Activated T-helper 17 cell treated with anti-CD3 and anti-CD28 coated beads, Interleukin-2, amount 50 U/mL, for 72 hours (primary cell): ENCODE results near the gene S100A8. TPM values are rescaled to one million over a fixed set of nuclear protein-coding genes. Genes with fewer than 3 reads are reported as not detected.
A peak's percentile ranks its signal among the peaks of the same experiment; 100 is the strongest.

Source experiments
- ATAC-seq: fragments of 150-1000 bp; cut with Tn5 transposase; replicated peaks from 2 replicates; pipeline ENCODE4 v1.10.0; 2021; ENCODE audit warnings: mild to moderate bottlenecking, moderate library complexity
- H3K27ac Mint-ChIP-seq: one replicate; pipeline ENCODE4 v1.8.0; 2022; ENCODE audit warnings: mixed read lengths
- H3K27me3 Mint-ChIP-seq: one replicate; pipeline ENCODE4 v1.8.0; 2022; ENCODE audit warnings: mixed read lengths
- H3K36me3 Mint-ChIP-seq: one replicate; pipeline ENCODE4 v1.8.0; 2022; ENCODE audit warnings: low read depth, mild to moderate bottlenecking, mixed read lengths
- H3K4me1 Mint-ChIP-seq: one replicate; pipeline ENCODE4 v1.8.0; 2022; ENCODE audit warnings: mixed read lengths
- H3K4me3 Mint-ChIP-seq: one replicate; pipeline ENCODE4 v1.8.0; 2022; ENCODE audit warnings: mild to moderate bottlenecking, mixed read lengths
- H3K9me3 Mint-ChIP-seq: one replicate; pipeline ENCODE4 v1.8.0; 2022; ENCODE audit warnings: mixed read lengths
- total RNA-seq, 2 donors: library from RNA; stranded (reverse); gene quantifications; one replicate each; pipeline ENCODE4 v1.2.3, GENCODE V29; 2022

S100A8 gene
- total RNA-seq, 2 donors from 2014 or later, result not detected

- Mint-ChIP-seq H3K9me3 (no peaks in the 10 kb centered on the region), H3K36me3 (no peaks in the 10 kb centered on the region), H3K4me1 (peaks cover 43% of the 10 kb centered on the region), H3K27me3 (peaks cover 27% of the 10 kb centered on the region), H3K27ac (peak overlapping the region; percentile 54), H3K4me3 (peak overlapping the region; percentile 58)
- peak; percentile 50 for ATAC-seq
Observed at GRCh38 chr1:153345187-153346076, 45.4 kb downstream of the S100A8 start.

GRCh38 chr1:153344718-153345025, 46.2 kb downstream of the S100A8 start:
- Mint-ChIP-seq H3K36me3 (no peaks in the 10 kb centered on the region), H3K27ac (peak overlapping the region; percentile 14), H3K9me3 (no peaks in the 10 kb centered on the region), H3K4me1 (peaks cover 48% of the 10 kb centered on the region), H3K4me3 (peak overlapping the region; percentile 3), H3K27me3 (peaks cover 24% of the 10 kb centered on the region)
- no peak for ATAC-seq

GRCh38 chr1:153343811-153344717, 46.8 kb downstream of the S100A8 start:
- Mint-ChIP-seq H3K27ac (peak overlapping the region; percentile 14), H3K9me3 (no peaks in the 10 kb centered on the region), H3K4me3 (peak overlapping the region; percentile 3), H3K36me3 (no peaks in the 10 kb centered on the region), H3K27me3 (peaks cover 22% of the 10 kb centered on the region), H3K4me1 (peaks cover 48% of the 10 kb centered on the region)
- no peak for ATAC-seq

GRCh38 chr1:153343040-153343681, 47.7 kb downstream of the S100A8 start:
- H3K9me3 Mint-ChIP-seq, result no peaks in the 10 kb centered on the region
- no peak for ATAC-seq
- peaks cover 19% of the 10 kb centered on the region for H3K27me3 Mint-ChIP-seq
- H3K27ac Mint-ChIP-seq, result peak overlapping the region; percentile 16
- peak overlapping the region; percentile 3 for H3K4me3 Mint-ChIP-seq
- peaks cover 56% of the 10 kb centered on the region for H3K4me1 Mint-ChIP-seq
- H3K36me3 Mint-ChIP-seq, result no peaks in the 10 kb centered on the region

GRCh38 chr1:153342178-153342577, 48.7 kb downstream of the S100A8 start:
- Mint-ChIP-seq H3K27ac (peak overlapping the region; percentile 16), H3K4me3 (no peak overlapping the region), H3K4me1 (peaks cover 59% of the 10 kb centered on the region), H3K36me3 (no peaks in the 10 kb centered on the region), H3K9me3 (no peaks in the 10 kb centered on the region), H3K27me3 (peaks cover 17% of the 10 kb centered on the region)
- no peak for ATAC-seq

GRCh38 chr1:153341431-153341934, 49.4 kb downstream of the S100A8 start:
- no peaks in the 10 kb centered on the region for H3K36me3 Mint-ChIP-seq
- ATAC-seq, result no peak
- no peak overlapping the region for H3K4me3 Mint-ChIP-seq
- peaks cover 56% of the 10 kb centered on the region for H3K4me1 Mint-ChIP-seq
- peaks cover 13% of the 10 kb centered on the region for H3K27me3 Mint-ChIP-seq
- no peak overlapping the region for H3K27ac Mint-ChIP-seq
- no peaks in the 10 kb centered on the region for H3K9me3 Mint-ChIP-seq

GRCh38 chr1:153340356-153340755, 50.5 kb downstream of the S100A8 start:
- H3K4me1 Mint-ChIP-seq, result peaks cover 45% of the 10 kb centered on the region
- H3K27ac Mint-ChIP-seq, result no peak overlapping the region
- no peak for ATAC-seq

More at GRCh38 chr1:153340356-153340755, 50.5 kb downstream of the S100A8 start:
- H3K9me3 Mint-ChIP-seq, result no peaks in the 10 kb centered on the region
- H3K36me3 Mint-ChIP-seq, result no peaks in the 10 kb centered on the region
- no peak overlapping the region for H3K4me3 Mint-ChIP-seq
- peaks cover 8% of the 10 kb centered on the region for H3K27me3 Mint-ChIP-seq

Other genes starting within 250 kb of the S100A8 start
- gene SPRR2G, start 240.2 kb downstream of the S100A8 start, total RNA-seq, result not detected
- gene LELP1, start 187.6 kb downstream of the S100A8 start, total RNA-seq, result not detected
- not detected for gene PRR9, start 173.5 kb downstream of the S100A8 start, total RNA-seq
- gene LORICRIN, start 131.4 kb downstream of the S100A8 start, total RNA-seq, result not detected
- not detected for gene PGLYRP3, start 78.1 kb downstream of the S100A8 start, total RNA-seq
- under 1 TPM; 0.22 to 0.26 TPM for gene PGLYRP4, start 42.2 kb downstream of the S100A8 start, total RNA-seq
- gene S100A9, start 33.2 kb downstream of the S100A8 start, total RNA-seq, result under 1 TPM in 1 of 2 donors, not detected in 1; 0.66 TPM
- not detected for gene S100A12, start 15.5 kb downstream of the S100A8 start, total RNA-seq
- gene S100A7A, start 25.4 kb upstream of the S100A8 start, total RNA-seq, result not detected
- gene S100A7, start 69.6 kb upstream of the S100A8 start, total RNA-seq, result not detected
- 100 to 1,000 TPM; 530 to 753 TPM for gene S100A6, start 144.9 kb upstream of the S100A8 start, total RNA-seq
- gene S100A5, start 149.9 kb upstream of the S100A8 start, total RNA-seq, result 1 to 10 TPM; 3.2 to 9.6 TPM
- 1,000 to 10,000 TPM; 1,035 to 1,445 TPM for gene S100A4, start 154.7 kb upstream of the S100A8 start, total RNA-seq
- not detected for gene S100A3, start 158.2 kb upstream of the S100A8 start, total RNA-seq
- gene S100A2, start 174.8 kb upstream of the S100A8 start, total RNA-seq, result 10 to 100 TPM; 10.1 to 10.7 TPM
- gene S100A16, start 222.1 kb upstream of the S100A8 start, total RNA-seq, result not detected
- under 1 TPM in 1 of 2 donors, not detected in 1; 0.71 TPM for gene S100A14, start 225.3 kb upstream of the S100A8 start, total RNA-seq
- gene S100A13, start 236.4 kb upstream of the S100A8 start, total RNA-seq, result 1 to 10 TPM; 6.8 to 7.9 TPM
- gene S100A1, start 237.4 kb upstream of the S100A8 start, total RNA-seq, result not detected
- 10 to 100 TPM; 70.6 to 88.6 TPM for gene CHTOP, start 243.0 kb upstream of the S100A8 start, total RNA-seq